GM19351 (cell line): ENCODE measurements around the gene ROR1.

ENCODE experiments used
- ATAC-seq: cut with Tn5 transposase; IDR thresholded peaks from one replicate; pipeline ENCODE4 v1.9.1; 2021; ENCODE audit warnings: mild to moderate bottlenecking, moderate library complexity; ENCODE audit not compliant: unreplicated experiment

ROR1 gene

DNA sequence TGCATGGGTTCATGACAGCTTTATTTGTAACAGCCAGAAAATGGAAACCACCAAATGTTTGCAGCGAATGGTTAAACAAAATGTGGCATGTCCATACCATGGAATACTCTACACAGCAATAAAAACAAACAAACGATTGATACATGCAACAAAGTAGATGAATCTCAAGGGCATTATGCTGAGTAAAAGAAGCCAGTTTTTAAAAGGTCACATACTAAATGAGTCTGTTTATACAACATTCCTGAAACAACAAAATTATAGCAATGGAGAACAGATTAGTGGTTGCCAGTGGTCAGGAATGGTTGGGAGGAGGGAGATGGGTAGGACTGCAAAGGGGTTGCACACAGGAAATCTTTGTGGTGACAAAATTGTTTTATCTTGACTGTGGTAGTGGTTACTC, 227.2 kb downstream of the ROR1 start:
- ATAC-seq, result no peak

DNA sequence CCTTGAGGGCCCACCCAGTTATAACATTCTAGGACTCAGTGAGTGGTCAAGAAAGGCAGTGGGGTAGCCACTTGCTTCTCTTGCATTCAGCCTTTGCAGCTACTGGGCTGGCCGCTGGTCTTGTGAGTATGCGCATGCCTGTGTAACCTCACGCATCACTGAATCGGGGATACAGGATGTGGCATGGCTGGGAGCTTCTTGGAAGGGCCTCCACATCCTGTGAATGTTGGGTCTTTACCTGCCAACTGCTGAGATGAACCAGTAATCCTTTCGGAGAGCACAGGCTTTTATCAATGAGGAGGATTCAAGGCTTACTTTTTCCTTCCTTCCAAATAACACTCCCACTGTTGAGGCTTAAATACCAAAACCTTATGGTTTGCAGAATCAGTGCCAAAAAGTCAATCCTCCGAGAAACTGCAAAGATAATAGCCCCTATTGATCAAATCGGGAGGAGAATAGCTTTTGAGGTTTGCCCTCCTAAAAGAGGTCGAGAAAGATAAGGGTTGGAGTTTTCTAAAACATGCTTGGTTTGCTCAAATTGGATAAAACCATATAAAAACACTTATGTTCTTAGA, 230.7 kb downstream of the ROR1 start:
- ATAC-seq, result no peak

DNA sequence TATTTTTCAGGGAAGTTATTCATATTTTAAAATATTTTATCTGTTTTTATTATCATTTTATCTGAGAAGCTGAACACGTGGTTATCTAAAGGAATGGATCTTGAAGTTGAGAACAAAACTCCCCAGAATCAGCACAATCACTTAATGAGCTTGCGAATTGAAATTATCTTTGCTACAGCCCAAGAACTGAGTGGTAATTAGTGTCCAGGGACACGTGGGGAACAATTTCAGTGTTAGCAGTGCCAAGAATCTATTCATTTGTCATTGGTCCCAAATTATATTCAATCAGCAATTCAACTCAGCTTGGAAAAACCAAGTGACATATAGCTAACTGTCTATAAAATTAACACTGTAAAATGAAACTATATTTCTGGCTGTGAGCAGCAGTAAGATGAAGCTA, 232.0 kb downstream of the ROR1 start:
- ATAC-seq, result no peak

DNA sequence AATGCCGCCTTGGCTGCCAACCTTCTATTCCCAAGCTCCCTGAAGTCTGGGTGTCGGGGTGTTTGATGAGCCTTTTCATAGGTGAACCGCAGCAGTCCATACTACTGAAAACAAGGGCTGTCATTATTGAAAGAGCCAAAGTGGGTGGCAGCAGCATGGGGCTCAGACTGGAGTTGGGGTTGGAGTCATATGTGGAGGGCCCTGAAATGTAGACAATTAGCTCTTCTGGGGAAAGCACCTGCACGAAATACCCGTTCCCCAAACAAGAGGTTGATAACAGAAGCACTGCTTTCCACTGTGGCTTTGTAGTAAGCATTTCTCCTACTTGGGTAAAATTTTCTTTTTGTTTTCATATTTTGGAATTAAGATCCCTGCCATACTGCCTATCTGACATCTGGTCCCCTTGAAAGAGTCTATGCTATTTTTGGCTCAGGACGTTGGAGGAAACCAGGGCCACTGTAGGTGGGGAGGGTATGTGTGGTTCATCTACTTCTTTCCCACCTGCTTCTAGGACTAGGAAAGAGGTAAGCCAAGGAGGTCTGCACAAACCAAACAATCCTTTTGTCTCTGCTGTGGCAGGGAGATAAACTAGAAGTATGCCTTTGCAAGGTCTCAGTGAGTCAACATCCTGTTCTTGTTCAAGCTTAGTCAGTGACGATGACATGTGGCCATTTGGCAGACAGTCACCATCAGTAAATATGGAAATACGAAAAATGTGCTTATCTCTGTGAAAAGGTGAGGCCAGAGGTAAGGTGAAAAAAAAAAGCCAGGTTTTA, 232.6 kb downstream of the ROR1 start:
- ATAC-seq, result no peak

DNA sequence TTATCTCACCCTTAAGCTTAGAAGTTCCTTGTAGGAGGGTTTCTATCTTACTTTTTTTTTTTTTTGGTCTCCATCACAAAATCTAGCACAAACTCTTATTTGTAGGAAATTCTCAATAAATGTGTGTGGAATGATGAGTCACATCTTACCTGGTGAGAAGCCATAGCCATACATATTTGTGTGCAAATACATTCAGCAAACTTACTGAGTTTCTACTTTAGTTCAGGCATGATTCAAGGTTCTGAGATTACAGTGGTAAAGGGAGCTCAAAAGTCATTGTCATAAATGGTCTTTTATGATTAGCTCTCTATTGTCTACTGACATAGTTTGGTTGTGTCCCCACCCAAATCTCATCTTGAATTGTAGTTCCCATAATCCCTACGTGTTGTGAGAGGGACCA, 236.5 kb downstream of the ROR1 start:
- ATAC-seq, result no peak

DNA sequence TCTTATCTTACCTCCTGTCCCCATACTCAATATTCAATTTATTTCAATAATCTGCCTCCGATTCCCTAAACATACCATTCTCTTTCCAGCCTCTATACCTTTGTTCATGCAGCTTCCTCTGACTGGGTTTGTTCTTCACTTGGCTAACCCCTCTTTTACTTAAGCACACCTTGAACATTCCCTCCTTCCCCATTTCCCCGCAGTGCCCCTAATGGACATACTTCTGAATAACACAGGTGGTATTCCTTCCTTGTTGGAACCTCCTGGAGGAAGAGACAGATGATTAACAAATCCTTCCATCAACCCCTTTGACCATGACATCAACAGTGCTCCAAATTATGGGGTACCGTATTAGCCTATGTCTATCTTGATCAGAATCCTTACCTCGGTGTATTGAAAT, 239.6 kb downstream of the ROR1 start:
- ATAC-seq, result no peak

DNA sequence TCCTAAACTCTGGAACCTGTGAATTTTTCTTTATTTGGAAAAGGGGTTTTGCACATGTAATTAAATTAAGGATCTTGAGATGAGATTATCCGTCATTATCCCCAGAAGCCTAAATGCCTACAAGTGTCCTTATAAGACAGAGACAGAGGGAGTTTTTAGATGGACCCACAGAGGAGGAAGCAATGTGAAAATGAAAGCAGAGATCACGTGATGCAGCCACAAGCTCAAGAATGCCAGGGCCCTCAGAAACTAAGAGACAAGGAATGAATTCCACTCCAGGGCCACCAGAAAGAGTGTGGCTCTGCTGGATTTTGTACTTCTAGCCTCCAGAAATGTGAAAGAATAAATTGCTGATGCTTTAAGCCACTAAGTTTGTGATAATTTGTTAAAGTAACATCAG, 246.0 kb downstream of the ROR1 start:
- ATAC-seq, result peak; percentile 77

DNA sequence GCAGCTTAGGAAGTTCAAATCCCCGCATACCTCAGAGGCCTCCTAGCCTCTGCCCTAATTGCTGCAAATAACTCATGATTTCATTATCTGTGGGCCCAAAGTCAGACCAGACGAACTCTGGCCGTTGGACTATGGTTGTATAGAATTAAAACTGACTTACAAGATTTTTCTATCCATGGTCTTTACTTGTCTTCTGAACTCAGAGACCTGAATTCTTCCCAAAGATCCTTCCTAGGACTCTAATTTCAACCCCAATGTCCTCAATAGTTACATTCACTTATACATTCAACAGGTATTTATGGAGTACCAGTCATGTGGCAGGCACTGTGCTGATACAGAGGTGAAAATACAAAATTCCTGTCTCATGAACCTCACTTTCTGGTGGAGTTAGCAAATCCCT, 247.2 kb downstream of the ROR1 start:
- no peak for ATAC-seq

DNA sequence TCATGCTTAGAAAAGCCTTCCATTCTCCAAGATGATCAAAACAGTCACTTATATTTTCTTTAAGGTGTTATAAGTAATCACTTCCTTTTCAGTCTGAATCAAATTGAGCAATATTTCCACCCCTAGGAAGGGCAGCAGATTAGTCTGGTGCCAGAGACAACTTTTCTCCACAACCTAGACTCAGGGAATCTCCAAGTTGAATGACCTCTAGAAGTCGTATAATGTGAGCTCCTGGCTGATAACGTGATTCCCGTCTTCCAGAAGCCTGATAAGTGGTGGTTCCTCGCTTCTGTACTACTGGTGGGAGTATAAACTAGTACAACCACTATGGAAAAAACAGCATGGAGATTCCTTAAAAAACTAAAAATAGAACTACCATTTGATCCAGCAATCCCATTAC, 251.2 kb downstream of the ROR1 start:
- no peak for ATAC-seq

DNA sequence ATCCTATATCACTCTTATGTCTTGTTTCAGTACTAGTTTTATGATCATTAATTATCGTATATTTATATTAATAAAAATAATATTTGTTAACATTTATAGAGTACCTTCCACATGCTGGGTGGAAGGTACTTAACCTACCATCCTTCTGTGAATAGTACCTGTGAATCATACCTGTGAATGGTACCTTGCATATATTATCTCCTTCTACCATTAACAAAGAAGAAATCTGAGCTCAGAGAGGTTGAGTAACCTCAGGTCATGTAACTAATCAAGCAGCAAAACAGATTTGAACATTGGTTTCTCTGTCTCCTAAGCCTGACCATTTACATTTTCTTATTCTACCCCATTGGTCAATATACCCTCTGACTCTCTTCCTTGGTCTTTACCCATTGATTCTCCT, 255.2 kb downstream of the ROR1 start:
- no peak for ATAC-seq

DNA sequence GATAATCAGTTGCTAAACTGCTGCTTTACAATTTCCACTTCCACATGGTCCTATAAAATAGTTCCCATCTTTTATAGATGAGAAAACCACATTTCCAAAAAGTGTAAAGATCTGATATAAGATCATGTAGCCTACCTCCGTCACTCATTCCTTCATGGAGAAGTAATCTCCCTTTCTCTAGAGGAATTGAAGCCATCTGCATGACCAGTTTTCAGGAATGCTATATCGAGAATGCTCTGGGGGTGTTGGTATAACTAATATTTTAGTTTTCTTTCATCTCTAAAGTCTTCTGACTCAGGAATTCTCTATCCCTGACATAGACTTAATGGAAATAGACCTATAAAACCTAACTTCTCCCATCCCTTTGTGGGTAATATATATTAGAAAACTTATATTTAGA, 256.6 kb downstream of the ROR1 start:
- no peak for ATAC-seq

DNA sequence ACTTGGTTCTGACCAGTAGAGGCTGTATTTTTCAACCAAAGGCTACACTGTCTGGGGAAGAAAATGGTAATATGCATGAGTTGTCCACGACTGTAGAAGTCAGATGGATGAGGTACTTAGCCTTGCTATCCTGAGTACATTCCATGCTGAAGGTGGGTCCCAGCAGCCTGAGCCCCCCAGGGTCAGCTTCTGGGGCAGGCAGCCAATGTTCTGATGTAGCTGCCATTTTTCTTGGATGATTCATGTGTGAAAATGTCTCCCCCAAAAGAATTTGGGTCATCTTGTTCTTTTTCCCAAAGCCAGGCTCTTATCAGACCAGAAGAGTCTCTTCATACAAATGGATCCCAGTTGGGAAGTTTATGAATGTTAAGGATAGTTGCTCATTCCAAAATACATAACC, 257.4 kb downstream of the ROR1 start:
- ATAC-seq, result no peak

DNA sequence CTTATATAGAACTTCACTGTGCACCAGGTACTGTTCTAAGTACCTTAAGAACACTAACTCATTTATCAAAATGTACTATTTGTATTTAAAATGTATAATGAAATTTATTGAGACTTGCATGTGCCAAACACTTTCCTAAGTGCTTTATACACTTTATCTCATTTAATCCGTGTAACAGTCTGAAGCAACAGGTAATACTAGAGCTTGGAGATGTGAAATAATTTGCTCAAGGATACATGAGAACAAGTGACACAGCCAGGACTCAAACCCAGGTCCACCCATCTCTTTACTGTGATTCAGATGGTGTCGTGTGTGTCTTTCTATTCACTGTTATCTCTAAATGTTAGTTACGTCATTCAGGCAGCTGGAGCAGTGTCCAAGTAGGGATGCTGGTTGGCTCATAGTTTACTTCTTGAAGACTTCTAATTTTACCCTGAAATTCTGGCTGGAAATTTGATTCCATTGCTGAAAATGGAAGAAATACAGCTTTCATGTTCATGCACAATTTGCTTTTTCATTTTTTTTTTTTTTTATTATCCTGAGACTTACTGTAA, 259.9 kb downstream of the ROR1 start:
- ATAC-seq, result no peak

DNA sequence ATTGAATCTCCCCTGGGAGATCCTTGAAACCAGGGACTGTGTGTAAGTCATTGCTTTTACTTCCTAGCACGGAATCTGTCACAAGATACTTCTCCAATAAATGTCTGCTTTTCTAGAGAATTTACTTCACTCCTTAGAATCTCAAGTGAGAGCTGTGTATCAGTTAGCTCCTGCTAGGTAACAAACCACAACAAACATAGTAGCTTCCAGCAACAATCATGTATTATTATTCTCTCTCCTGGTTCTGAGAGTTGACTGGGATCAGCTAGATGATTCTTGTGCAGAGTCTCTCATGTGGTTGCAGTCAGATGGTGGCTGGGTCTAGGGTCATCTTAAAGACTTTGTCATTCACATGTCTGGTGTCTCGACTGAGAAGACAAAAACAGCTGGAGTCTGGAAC, 262.7 kb downstream of the ROR1 start:
- no peak for ATAC-seq

DNA sequence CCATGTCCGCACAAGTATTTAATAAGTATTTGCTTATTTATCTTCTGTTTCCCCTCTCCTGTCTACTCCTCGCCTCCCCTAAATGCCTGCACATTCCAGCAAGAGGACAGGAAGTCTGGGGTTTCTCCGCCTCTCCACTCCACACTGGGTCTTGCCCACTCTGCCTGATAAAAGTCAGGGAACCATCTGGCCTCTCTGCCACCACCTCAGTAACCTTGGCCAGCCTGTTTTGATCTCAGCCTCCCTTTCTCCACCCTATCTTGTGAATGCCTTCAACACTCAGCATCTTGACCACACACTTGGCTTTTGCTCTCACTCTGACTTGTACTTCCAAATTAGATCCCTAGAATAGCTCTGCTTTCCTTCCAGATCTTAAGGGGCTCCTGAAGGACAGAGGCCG, 264.3 kb downstream of the ROR1 start:
- no peak for ATAC-seq

DNA sequence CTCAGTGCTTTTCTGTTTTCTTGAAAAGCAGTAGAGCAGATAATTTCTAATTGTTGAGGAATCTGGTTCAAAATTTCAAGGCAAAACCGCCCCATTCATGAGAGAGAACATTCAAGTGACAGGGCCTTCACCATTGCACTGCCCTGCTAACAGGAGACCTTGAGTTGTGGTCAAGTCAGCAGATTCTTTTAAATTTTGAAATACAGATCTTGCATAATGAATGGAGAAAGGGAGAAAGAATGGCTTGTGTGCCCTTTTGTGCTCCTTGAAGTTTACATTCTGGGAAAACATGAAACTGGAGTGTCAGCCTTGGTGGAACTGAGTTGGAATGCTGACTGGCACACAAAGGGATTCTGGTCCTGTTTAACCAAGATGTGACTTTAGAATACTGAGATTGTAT, 265.1 kb downstream of the ROR1 start:
- ATAC-seq, result no peak

DNA sequence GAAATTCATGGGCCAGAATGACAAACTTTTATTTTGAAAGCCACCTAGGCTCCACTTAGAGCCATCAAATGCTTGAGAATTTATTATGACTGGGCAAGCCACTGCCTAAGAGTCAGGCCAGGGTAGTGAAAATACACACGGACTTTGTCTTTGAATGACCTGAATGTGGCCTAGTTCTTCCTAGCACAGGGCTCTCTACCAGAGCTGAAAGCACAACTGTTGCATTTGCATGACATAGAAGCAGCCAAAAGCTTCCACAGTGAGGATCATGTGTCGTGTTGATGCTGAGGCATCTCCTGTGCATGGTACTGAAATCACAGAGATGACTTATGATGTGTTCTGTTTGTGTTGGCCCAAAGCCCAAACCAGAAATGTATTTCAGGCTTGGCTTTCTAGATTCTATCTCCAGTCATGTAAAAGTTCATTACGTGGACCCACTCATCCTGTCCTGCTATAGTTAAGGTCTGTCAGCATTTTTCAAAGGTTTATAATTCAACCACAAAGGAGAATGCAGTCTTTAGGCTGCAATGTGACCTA, 265.6 kb downstream of the ROR1 start:
- ATAC-seq, result no peak

DNA sequence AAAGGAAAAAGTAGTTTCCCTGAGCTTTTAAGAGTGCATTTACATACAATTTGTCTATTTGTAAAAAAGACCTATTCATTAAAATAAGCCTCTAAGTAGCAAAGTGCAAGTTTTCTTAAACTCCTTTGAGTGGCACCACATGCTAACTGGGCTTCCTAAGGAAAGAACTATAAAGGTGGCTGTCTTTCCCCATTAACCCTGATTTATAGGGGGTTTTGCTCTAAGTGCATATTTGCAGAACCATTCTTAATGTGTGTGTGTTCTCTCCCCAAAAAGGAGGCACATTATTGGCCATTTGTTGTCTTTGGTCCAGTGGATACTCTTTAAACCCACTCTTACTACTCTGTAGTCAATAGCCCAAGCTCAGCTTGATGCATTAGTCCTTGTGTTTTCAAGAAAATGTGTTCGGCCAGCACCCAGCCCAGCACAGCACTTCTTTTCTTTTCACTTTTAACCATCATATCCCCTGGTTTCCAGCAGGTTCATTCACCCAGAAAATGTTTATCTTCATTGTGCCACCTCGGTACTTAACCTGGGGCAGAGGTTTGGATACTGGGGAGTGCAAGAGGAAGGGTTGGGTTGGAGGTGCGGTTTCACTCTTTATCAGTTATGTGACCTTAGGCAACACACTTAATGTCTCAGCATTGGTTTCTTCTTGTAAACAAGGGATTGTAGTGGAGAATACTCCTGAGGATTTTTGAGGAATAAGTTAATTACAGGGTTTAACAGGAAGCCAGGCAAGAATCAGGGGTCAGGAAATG, 267.7 kb downstream of the ROR1 start:
- no peak for ATAC-seq

DNA sequence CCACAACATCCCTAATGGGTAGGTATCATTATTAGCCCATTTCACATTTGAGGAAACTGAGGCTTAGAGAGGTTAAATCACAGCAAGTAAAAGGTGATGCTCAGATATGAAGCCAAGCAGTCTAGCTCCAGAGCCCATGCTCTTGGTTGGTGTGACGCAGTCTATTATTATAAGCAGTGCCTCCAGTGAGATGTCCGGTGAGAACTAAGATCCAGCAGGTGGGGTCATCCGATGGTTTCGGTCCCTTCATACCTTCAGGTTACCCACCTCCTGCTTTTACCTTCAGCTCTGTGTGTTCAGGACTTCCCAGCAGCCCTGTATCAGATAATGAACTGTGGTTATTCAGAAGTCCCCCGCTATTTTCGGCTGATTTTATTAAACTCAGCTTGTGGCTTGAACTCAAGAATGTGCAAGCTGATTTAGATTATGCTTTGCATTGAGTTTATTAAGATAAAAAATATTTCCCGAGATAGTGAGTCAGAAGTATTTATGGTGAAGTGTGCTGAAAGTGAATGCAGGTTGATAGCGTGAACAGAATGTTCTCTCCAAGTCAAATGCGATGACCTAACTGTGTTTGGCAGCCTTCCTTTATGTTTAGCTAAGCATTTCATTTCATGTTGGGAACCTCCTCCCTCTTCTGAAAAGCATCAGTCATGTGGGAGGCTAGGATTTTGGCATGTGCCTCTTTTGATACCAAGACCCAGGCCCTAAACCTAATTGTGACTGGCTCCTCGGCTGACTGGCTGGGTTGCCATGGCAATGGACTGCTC, 268.7 kb downstream of the ROR1 start:
- no peak for ATAC-seq

DNA sequence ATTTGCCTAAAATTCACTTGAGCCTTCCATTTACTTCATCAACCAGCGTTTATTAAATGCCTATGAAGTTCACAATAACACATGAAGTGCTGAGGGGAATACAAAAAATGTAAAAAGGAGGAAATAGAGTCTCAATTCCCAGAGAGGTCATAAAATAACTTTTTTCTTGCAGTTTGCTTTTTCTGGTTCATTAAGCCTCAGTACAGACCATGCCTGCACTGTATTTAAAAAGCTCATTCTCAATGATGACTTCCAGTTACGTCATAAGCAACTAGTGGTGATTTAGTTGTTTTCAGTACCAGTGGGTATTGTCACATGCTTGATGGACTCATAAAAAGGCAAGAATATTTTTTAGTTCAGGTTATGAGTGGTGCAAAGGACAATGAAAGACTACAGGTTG, 269.5 kb downstream of the ROR1 start:
- ATAC-seq, result no peak

DNA sequence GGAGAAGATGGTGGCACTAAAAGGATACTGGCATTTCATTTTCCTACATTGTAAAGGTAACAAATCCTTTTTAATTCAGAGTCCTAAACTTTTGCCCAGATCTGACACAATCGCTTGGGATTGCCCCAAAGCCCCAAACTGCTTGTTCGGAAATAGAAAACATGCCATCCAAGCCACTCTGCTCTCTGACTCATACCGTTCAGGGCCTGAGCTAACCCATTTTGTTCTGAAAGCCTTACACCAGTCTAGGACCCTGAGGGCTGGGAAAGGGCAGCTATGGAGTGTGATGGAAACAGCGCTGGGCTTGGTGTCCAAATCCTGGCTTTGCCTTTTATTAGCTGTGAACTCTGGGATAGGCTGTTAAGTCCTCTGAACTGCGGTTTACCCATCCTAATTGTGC, 270.2 kb downstream of the ROR1 start:
- ATAC-seq, result no peak
